DND-41 (cell line): Measurements from ENCODE around the gene TLX3.
A peak's percentile ranks its signal among the peaks of the same experiment; 100 is the strongest.

Experiments
- ATAC-seq: fragments of 200-7000 bp; cut with Tn5 transposase; 3 replicates; pipeline ENCODE4 v1.9.1; 2021; ENCODE audit warnings: low read depth; ENCODE audit not compliant: insufficient read depth
- DNase-seq: peaks from one replicate; pipeline ENCODE4 v3.0.0-alpha.2; 2020
- H2AFZ ChIP-seq: 2 replicates; pipeline ENCODE4 v1.6.0; 2012; ENCODE audit warnings: low read depth, low read length
- H3K27ac ChIP-seq: 2 replicates; pipeline ENCODE4 v1.5.1; 2012; ENCODE audit warnings: low read length, inconsistent platforms
- H3K27me3 ChIP-seq: fragments of 200-600 bp; sonication (generic); 2 replicates; pipeline ENCODE4 v1.6.0; 2012; ENCODE audit warnings: low read length, mild to moderate bottlenecking, inconsistent platforms; ENCODE audit not compliant: insufficient read depth, poor library complexity
- H3K36me3 ChIP-seq: 2 replicates; pipeline ENCODE4 v1.5.1; 2012; ENCODE audit warnings: low read length, inconsistent platforms; ENCODE audit not compliant: insufficient read depth
- H3K4me1 ChIP-seq: 2 replicates; pipeline ENCODE4 v1.5.1; 2012; ENCODE audit warnings: mild to moderate bottlenecking, low read length; ENCODE audit not compliant: insufficient read depth
- H3K4me2 ChIP-seq: 2 replicates; pipeline ENCODE4 v1.6.0; 2012; ENCODE audit warnings: mild to moderate bottlenecking, moderate library complexity, low read length, inconsistent platforms; ENCODE audit not compliant: insufficient read depth
- H3K4me3 ChIP-seq, 2 experiments: fragments of 200-600 bp in 1 of 2; shearing (Covaris generic) in 1 of 2; 2 replicates each; pipeline ENCODE4 v1.5.1; 2012 to 2016; ENCODE audit warnings: inconsistent platforms in 2 of 2, low read length in 2 of 2, mild to moderate bottlenecking in 2 of 2, low read depth in 1 of 2, moderate library complexity in 1 of 2
- H3K79me2 ChIP-seq: 2 replicates; pipeline ENCODE4 v1.6.0; 2012; ENCODE audit warnings: low read length, inconsistent platforms; ENCODE audit not compliant: insufficient read depth
- H3K9ac ChIP-seq: 2 replicates; pipeline ENCODE4 v1.6.0; 2012; ENCODE audit warnings: low read depth, mild to moderate bottlenecking, inconsistent platforms, low read length, moderate library complexity
- H3K9me3 ChIP-seq: 2 replicates; pipeline ENCODE4 v1.5.1; 2012; ENCODE audit warnings: low read length, moderate library complexity, mild to moderate bottlenecking, inconsistent platforms; ENCODE audit not compliant: insufficient read depth, severe bottlenecking
- H4K20me1 ChIP-seq: 2 replicates; pipeline ENCODE4 v1.6.0; 2012; ENCODE audit warnings: low read length; ENCODE audit not compliant: insufficient read depth
- CTCF ChIP-seq: IDR thresholded peaks from 2 replicates; pipeline ENCODE4 v1.5.1; 2012; ENCODE audit warnings: borderline replicate concordance, low read length, moderate library complexity, mild to moderate bottlenecking; ENCODE audit not compliant: poor library complexity, severe bottlenecking; ENCODE audit errors: extremely low read depth
- EZH2 ChIP-seq: IDR thresholded peaks from 3 replicates; pipeline ENCODE4 v1.6.1; 2012; ENCODE audit warnings: borderline replicate concordance, low read depth, mild to moderate bottlenecking, moderate library complexity, low read length, inconsistent platforms; ENCODE audit not compliant: severe bottlenecking

The TLX3 gene

GRCh38 chr5:171269717-171270116 is 39.3 kb upstream of the TLX3 start:
- DNase-seq (no peak), ATAC-seq (no peak)
- no peak overlapping the region for H3K9ac ChIP-seq
- no peak overlapping the region for H3K4me3 ChIP-seq
- H4K20me1 ChIP-seq, result no peaks in the 10 kb centered on the region
- no peak overlapping the region for H3K27ac ChIP-seq
- no peaks in the 10 kb centered on the region for H3K79me2 ChIP-seq
- no peaks in the 10 kb centered on the region for H3K36me3 ChIP-seq
- no peaks in the 10 kb centered on the region for H3K27me3 ChIP-seq
- peaks cover 11% of the 10 kb centered on the region for H3K4me1 ChIP-seq
- H3K4me2 ChIP-seq, result no peak overlapping the region
- no peaks in the 10 kb centered on the region for H3K9me3 ChIP-seq
- TF ChIP-seq CTCF, result no peak
- TF ChIP-seq EZH2, result no peak
- H2AFZ ChIP-seq, result no peak overlapping the region

DNA sequence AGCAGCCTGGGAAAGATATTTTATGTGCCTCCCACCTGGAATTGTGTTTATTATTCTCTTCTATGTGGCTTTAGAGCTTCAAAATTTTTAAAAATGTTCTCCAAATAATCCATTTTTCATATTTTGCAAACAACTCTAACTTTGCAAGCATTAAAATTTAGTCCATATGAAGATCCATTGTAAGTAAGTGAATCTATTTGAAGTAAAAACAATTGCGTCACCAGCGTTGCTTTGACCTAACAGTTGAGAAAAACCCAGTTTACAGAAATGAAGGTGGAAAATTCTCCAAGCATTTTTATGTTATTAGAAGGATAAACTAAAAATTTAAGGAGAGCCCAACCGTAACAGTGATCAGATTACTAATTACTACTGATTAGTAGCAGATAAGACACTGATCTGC is 38.9 kb upstream of the TLX3 start:
- no peak for TF ChIP-seq EZH2
- H3K9ac ChIP-seq, result no peak overlapping the region
- H3K36me3 ChIP-seq, result no peaks in the 10 kb centered on the region
- no peak overlapping the region for H3K4me3 ChIP-seq
- H3K27ac ChIP-seq, result no peak overlapping the region
- DNase-seq (no peak), ATAC-seq (no peak)
- no peak overlapping the region for H2AFZ ChIP-seq
- no peaks in the 10 kb centered on the region for H3K9me3 ChIP-seq
- H3K4me2 ChIP-seq, result no peak overlapping the region
- H3K79me2 ChIP-seq, result no peaks in the 10 kb centered on the region
- peaks cover 7% of the 10 kb centered on the region for H3K4me1 ChIP-seq
- H4K20me1 ChIP-seq, result no peaks in the 10 kb centered on the region
- H3K27me3 ChIP-seq, result no peaks in the 10 kb centered on the region

- no peaks in the 10 kb centered on the region for H3K36me3 ChIP-seq
- H3K4me3 ChIP-seq, result no peak overlapping the region
- no peak overlapping the region for H3K9ac ChIP-seq
- H3K4me1 ChIP-seq, result no peaks in the 10 kb centered on the region
- no peak for TF ChIP-seq CTCF
- TF ChIP-seq EZH2, result no peak
- no peak overlapping the region for H2AFZ ChIP-seq
- no peaks in the 10 kb centered on the region for H4K20me1 ChIP-seq
- no peaks in the 10 kb centered on the region for H3K79me2 ChIP-seq
- no peak for DNase-seq
- no peaks in the 10 kb centered on the region for H3K9me3 ChIP-seq
- no peak overlapping the region for H3K4me2 ChIP-seq
- no peaks in the 10 kb centered on the region for H3K27me3 ChIP-seq
- no peak for ATAC-seq
- H3K27ac ChIP-seq, result no peak overlapping the region
Measured at GRCh38 chr5:171271798-171272197, 37.2 kb upstream of the TLX3 start.

DNA sequence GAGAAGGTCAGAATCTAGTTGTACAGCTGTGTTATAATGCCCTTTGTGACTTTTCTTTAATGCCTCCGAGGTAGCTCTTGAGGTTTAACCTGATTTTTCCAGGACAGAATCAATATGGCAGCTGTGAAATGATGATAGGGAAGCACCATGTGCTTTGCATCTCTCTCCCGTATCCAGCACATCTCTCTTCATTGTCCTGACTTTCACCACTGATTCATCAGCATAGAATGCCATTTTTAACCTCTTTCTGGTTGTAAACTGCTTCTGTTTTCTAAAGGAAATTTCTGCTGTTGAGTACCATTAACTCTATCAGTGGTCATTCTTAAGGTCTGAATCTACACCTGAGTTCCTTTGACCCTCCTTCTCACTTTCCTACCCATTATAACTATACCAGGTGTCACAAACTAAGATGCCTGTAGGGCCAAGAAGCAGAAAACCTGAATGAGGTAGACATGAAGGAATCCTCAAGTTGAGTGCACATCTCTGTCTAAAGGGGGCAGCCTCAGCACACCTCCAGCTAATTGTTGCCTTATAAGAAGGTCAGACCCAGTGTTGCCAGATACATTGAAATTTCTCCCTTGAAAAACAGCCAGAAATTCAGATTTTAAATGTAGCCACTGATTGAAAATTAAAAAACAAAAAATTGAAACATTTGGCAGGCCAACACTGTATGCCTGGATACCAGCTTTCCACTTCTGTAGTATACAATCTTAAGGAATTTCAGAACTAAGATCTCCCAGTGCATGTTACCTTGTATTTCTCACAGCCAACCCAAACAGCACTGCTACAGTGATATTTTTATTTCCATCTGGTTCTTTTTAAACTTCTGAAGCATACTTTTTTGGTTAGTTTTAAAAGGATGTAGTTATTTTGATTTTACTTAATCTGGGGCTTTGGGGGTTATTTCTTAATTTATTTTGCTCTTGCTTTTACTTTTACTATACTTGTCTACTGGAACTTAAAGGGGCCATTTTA is 35.8 kb upstream of the TLX3 start:
- no peaks in the 10 kb centered on the region for H3K27me3 ChIP-seq
- H3K4me1 ChIP-seq, result no peaks in the 10 kb centered on the region
- no peak overlapping the region for H3K4me2 ChIP-seq
- no peaks in the 10 kb centered on the region for H3K79me2 ChIP-seq
- H3K9me3 ChIP-seq, result no peaks in the 10 kb centered on the region
- H3K36me3 ChIP-seq, result no peaks in the 10 kb centered on the region
- H4K20me1 ChIP-seq, result no peaks in the 10 kb centered on the region
- no peak overlapping the region for H3K27ac ChIP-seq
- no peak overlapping the region for H3K9ac ChIP-seq
- no peak overlapping the region for H2AFZ ChIP-seq
- DNase-seq (peak; percentile 38), ATAC-seq (peak; percentile 78)
- no peak for TF ChIP-seq EZH2
- TF ChIP-seq CTCF, result peak; percentile 69
- H3K4me3 ChIP-seq, result no peak overlapping the region
